SK-N-SH (cell line): ENCODE measurements around the gene CHGA. TPM values are rescaled to one million over a fixed set of nuclear protein-coding genes. Genes with fewer than 3 reads are reported as not detected.
A peak's percentile ranks its signal among the peaks of the same experiment; 100 is the strongest.

Experiments
- CTCF ChIA-PET: fragments of 300-600, 350-600 bp; formaldehyde crosslinking; extraction: SDS; loops from one replicate; lab custom pipeline; 2021; lab: Yijun Ruan, JAX
- POLR2A ChIA-PET: fragments of 350-600 bp; sonication (Branson Sonifier 250); formaldehyde crosslinking; extraction: SDS; loops from one replicate; lab custom pipeline; 2020; ENCODE audit warnings: antibody characterized with exemption, inconsistent platforms; lab: Yijun Ruan, JAX
- DNase-seq: peaks from one replicate; pipeline ENCODE4 v3.0.0; 2012
- H2AFZ ChIP-seq: fragments of 200-600 bp; sonication (generic); 2 replicates; pipeline ENCODE4 v1.8.1; 2016; ENCODE audit warnings: antibody characterized with exemption, mild to moderate bottlenecking, low read depth
- H3F3A ChIP-seq: fragments of 200-600 bp; sonication (generic); replicated peaks from 2 replicates; pipeline ENCODE3; 2016; ENCODE audit warnings: antibody characterized with exemption, mild to moderate bottlenecking; ENCODE audit not compliant: insufficient read depth
- H3K27ac ChIP-seq, 2 experiments: fragments of 200-500 bp in 1 of 2; fragments of 200-600 bp in 1 of 2; sonication (Bioruptor generic) in 1 of 2; sonication (generic), shearing (Covaris generic) in 1 of 2; 2 replicates each; pipeline versions ENCODE4 v1.5.1 to v1.6.1; 2014 to 2016; ENCODE audit warnings: low read depth in 2 of 2, inconsistent platforms in 1 of 2, low read length in 1 of 2, mild to moderate bottlenecking in 1 of 2, mixed read lengths in 1 of 2
- H3K27me3 ChIP-seq: fragments of 200-600 bp; sonication (generic), shearing (Covaris generic); 2 replicates; pipeline ENCODE4 v1.6.1; 2016; ENCODE audit warnings: mixed run types; ENCODE audit not compliant: insufficient read depth
- H3K36me3 ChIP-seq, 2 experiments: fragments of 200-500 bp in 1 of 2; fragments of 200-600 bp in 1 of 2; sonication (Bioruptor generic) in 1 of 2; sonication (generic) in 1 of 2; replicated peaks in 1 of 2; 2 replicates each; pipeline versions ENCODE3 to v1.5.1; 2014 to 2016; ENCODE audit warnings: low read length in 1 of 2, mild to moderate bottlenecking in 1 of 2; ENCODE audit not compliant: insufficient read depth in 2 of 2, control insufficient read depth in 1 of 2
- H3K4me1 ChIP-seq, 2 experiments: fragments of 200-500 bp in 1 of 2; fragments of 200-600 bp in 1 of 2; sonication (Bioruptor generic) in 1 of 2; sonication (generic), shearing (Covaris generic) in 1 of 2; 2 replicates each; pipeline versions ENCODE4 v1.5.1 to v1.6.1; 2014 to 2016; ENCODE audit warnings: low read depth in 1 of 2, low read length in 1 of 2, mixed run types in 1 of 2; ENCODE audit not compliant: insufficient read depth in 2 of 2, control insufficient read depth in 1 of 2
- H3K4me2 ChIP-seq: fragments of 200-600 bp; sonication (generic), shearing (Covaris generic); 2 replicates; pipeline ENCODE4 v1.6.1; 2017; ENCODE audit warnings: mixed run types
- H3K4me3 ChIP-seq, 2 experiments: fragments of 200-500 bp in 1 of 2; fragments of 200-600 bp in 1 of 2; sonication (Bioruptor generic) in 1 of 2; sonication (generic), shearing (Covaris generic) in 1 of 2; 2 replicates each; pipeline versions ENCODE4 v1.5.1 to v1.8.1; 2014 to 2016; ENCODE audit warnings: low read depth in 2 of 2, inconsistent platforms in 1 of 2, low read length in 1 of 2, mild to moderate bottlenecking in 1 of 2, mixed read lengths in 1 of 2, moderate library complexity in 1 of 2
- H3K79me2 ChIP-seq: fragments of 200-600 bp; sonication (generic); 2 replicates; pipeline ENCODE4 v1.8.1; 2017; ENCODE audit warnings: mild to moderate bottlenecking; ENCODE audit not compliant: insufficient read depth
- H3K9ac ChIP-seq: fragments of 200-600 bp; sonication (generic); 2 replicates; pipeline ENCODE4 v1.6.1; 2017; ENCODE audit warnings: mixed run types
- H3K9me2 ChIP-seq: fragments of 200-600 bp; sonication (generic); 2 replicates; pipeline ENCODE4 v1.6.1; 2017; ENCODE audit warnings: mixed run types
- H3K9me3 ChIP-seq: fragments of 200-600 bp; sonication (generic); 2 replicates; pipeline ENCODE4 v1.6.1; 2017; ENCODE audit warnings: mixed run types, mild to moderate bottlenecking, moderate library complexity
- H4K20me1 ChIP-seq: fragments of 200-600 bp; sonication (generic); 2 replicates; pipeline ENCODE4 v1.6.1; 2017; ENCODE audit warnings: mild to moderate bottlenecking, mixed run types; ENCODE audit not compliant: insufficient read depth
- FOSL2 ChIP-seq: IDR thresholded peaks from 2 replicates; pipeline ENCODE4 v1.4.0; 2012; ENCODE audit warnings: low read depth, mild to moderate bottlenecking, moderate library complexity, borderline replicate concordance
- FOXJ3 ChIP-seq: sonication (generic); formaldehyde crosslinking; IDR thresholded peaks from 2 replicates; pipeline ENCODE4 v1.5.1; 2020; ENCODE audit warnings: mild to moderate bottlenecking, missing genetic modification reagents
- FOXM1 ChIP-seq: IDR thresholded peaks from 2 replicates; pipeline ENCODE4 v1.4.0; 2012; ENCODE audit warnings: low read depth, mild to moderate bottlenecking
- GATA2 ChIP-seq: sonication (generic); formaldehyde crosslinking; IDR thresholded peaks from 2 replicates; pipeline ENCODE4 v1.5.0; 2020; ENCODE audit warnings: mild to moderate bottlenecking, missing genetic modification reagents
- JUND ChIP-seq: IDR thresholded peaks from 2 replicates; pipeline ENCODE4 v1.4.0; 2012
- MXI1 ChIP-seq: IDR thresholded peaks from 2 replicates; pipeline ENCODE4 v1.6.1; 2012; ENCODE audit warnings: mild to moderate bottlenecking, low read depth, low read length, improper control_type of control experiment
- NRF1 ChIP-seq: IDR thresholded peaks from 2 replicates; pipeline ENCODE4 v1.6.1; 2012; ENCODE audit warnings: low read depth, mild to moderate bottlenecking, low read length
- POLR2AphosphoS5 ChIP-seq: IDR thresholded peaks from 2 replicates; pipeline ENCODE4 v1.6.1; 2012; ENCODE audit warnings: low read depth, low read length
- RCOR1 ChIP-seq: fragments of 150-350 bp; IDR thresholded peaks from 2 replicates; pipeline ENCODE4 v1.6.1; 2017; ENCODE audit warnings: antibody characterized with exemption, low read length
- RFX5 ChIP-seq: IDR thresholded peaks from 2 replicates; pipeline ENCODE4 v1.6.1; 2012; ENCODE audit warnings: mild to moderate bottlenecking, improper control_type of control experiment, low read length
- RXRA ChIP-seq: IDR thresholded peaks from 2 replicates; pipeline ENCODE4 v1.4.0; 2012; ENCODE audit warnings: low read depth, mild to moderate bottlenecking, borderline replicate concordance
- SIN3A ChIP-seq: IDR thresholded peaks from 2 replicates; pipeline ENCODE4 v1.6.1; 2012; ENCODE audit warnings: low read depth, mild to moderate bottlenecking, low read length, moderate library complexity, borderline replicate concordance
- TEAD4 ChIP-seq: IDR thresholded peaks from 2 replicates; pipeline ENCODE4 v1.4.0; 2012; ENCODE audit warnings: mild to moderate bottlenecking, borderline replicate concordance; ENCODE audit not compliant: insufficient read depth
- ZBTB33 ChIP-seq: IDR thresholded peaks from 2 replicates; pipeline ENCODE4 v1.4.0; 2012; ENCODE audit warnings: low read depth, borderline replicate concordance
- WGBS: methylation state at CpG from one replicate; pipeline ENCODE4 v1.1.6; 2017; ENCODE audit warnings: low lambda C conversion rate; 5-methylcytosine and 5-hydroxymethylcytosine counted together
- polyA plus RNA-seq, 3 experiments: library from polyadenylated mRNA; depleted of rRNA; stranded (reverse); fragments of >200 nt; gene quantifications; 2 replicates each; pipeline ENCODE4 v1.2.3, GENCODE V29; 2012
- TF ChIP-seq, protein P1 (sequence below): IDR thresholded peaks from 2 replicates; pipeline ENCODE4 v1.6.1; 2012; ENCODE audit warnings: mild to moderate bottlenecking, low read depth, low read length, moderate library complexity
- TF ChIP-seq, protein P2 (sequence below): IDR thresholded peaks from 2 replicates; pipeline ENCODE4; 2012

Gene CHGA
- polyA plus RNA-seq, 1 of the 3 experiments (the other 2 are of a cell fraction), result 5.6 TPM

DNA sequence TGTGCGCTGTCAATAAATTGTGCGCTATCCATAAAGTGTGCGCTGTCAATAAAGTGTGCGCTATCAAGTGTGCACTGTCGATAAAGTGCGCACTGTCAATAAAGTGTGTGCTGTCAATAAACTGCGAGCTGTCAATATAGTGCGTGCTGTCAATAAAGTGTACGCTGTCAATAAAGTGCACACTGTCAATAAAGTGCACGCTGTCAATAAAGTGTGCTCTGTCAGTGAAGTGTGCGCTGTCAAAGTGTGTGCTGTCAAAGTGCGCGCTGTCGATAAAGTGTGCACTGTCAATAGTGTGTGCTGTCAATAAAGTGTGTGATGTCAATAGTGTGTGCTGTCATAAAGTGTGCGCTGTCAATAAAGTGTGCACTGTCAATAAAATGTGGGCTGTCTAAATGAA is 2.9 kb upstream of the CHGA start:
- Histone ChIP-seq H4K20me1 (no peaks in the 10 kb centered on the region), H3K4me2 (no peak overlapping the region), H3F3A (no peaks in the 10 kb centered on the region), H3K4me3 (no peak overlapping the region), H3K36me3 (no peaks in the 10 kb centered on the region), H3K79me2 (no peaks in the 10 kb centered on the region), H3K27ac (peak overlapping the region in 1 of 2 experiments; percentile 23; a peak in 1 of 4 replicates), H3K4me1 (peaks cover 0 to 67% of the 10 kb centered on the region in 2 experiments; a peak in 2 of 4 replicates), H2AFZ (no peak overlapping the region), H3K27me3 (peaks cover 12% of the 10 kb centered on the region; the same call in 1 of the 2 replicates), H3K9me3 (no peaks in the 10 kb centered on the region), H3K9ac (no peak overlapping the region), H3K9me2 (no peaks in the 10 kb centered on the region)
- no peak for DNase-seq
- POLR2A ChIA-PET, result no interaction called here
- TF ChIP-seq ZBTB33, result no peak
- TF ChIP-seq FOXM1, result no peak
- TF ChIP-seq FOXJ3 (CRISPR knock-in tag), result no peak
- no peak for TF ChIP-seq RFX5
- no peak for TF ChIP-seq JUND
- no peak for TF ChIP-seq RCOR1
- TF ChIP-seq FOSL2, result no peak
- TF ChIP-seq TEAD4, result no peak
- no peak for TF ChIP-seq SIN3A
- TF ChIP-seq, protein P1, sequence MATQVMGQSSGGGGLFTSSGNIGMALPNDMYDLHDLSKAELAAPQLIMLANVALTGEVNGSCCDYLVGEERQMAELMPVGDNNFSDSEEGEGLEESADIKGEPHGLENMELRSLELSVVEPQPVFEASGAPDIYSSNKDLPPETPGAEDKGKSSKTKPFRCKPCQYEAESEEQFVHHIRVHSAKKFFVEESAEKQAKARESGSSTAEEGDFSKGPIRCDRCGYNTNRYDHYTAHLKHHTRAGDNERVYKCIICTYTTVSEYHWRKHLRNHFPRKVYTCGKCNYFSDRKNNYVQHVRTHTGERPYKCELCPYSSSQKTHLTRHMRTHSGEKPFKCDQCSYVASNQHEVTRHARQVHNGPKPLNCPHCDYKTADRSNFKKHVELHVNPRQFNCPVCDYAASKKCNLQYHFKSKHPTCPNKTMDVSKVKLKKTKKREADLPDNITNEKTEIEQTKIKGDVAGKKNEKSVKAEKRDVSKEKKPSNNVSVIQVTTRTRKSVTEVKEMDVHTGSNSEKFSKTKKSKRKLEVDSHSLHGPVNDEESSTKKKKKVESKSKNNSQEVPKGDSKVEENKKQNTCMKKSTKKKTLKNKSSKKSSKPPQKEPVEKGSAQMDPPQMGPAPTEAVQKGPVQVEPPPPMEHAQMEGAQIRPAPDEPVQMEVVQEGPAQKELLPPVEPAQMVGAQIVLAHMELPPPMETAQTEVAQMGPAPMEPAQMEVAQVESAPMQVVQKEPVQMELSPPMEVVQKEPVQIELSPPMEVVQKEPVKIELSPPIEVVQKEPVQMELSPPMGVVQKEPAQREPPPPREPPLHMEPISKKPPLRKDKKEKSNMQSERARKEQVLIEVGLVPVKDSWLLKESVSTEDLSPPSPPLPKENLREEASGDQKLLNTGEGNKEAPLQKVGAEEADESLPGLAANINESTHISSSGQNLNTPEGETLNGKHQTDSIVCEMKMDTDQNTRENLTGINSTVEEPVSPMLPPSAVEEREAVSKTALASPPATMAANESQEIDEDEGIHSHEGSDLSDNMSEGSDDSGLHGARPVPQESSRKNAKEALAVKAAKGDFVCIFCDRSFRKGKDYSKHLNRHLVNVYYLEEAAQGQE, result no peak
- no peak for TF ChIP-seq GATA2 (CRISPR knock-in tag)
- TF ChIP-seq RXRA, result no peak
- TF ChIP-seq, protein P2, sequence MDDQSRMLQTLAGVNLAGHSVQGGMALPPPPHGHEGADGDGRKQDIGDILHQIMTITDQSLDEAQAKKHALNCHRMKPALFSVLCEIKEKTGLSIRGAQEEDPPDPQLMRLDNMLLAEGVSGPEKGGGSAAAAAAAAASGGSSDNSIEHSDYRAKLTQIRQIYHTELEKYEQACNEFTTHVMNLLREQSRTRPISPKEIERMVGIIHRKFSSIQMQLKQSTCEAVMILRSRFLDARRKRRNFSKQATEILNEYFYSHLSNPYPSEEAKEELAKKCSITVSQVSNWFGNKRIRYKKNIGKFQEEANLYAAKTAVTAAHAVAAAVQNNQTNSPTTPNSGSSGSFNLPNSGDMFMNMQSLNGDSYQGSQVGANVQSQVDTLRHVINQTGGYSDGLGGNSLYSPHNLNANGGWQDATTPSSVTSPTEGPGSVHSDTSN, result no peak
- TF ChIP-seq MXI1, result no peak
- TF ChIP-seq NRF1, result no peak
- TF ChIP-seq POLR2AphosphoS5, result no peak
- 92% methylated on average over 15 of the region's 15 CpGs for WGBS
- CTCF ChIA-PET, result interaction anchor here (1.0 kb wide), 1 partner anchor 34 kb away, joined by 3 read pairs; no protein-coding TSS in a partner anchor
